Neural progenitor cell (in vitro differentiated cells): Measurements from ENCODE around the gene CAPN12. TPM values are rescaled to one million over a fixed set of nuclear protein-coding genes. Genes with fewer than 3 reads are reported as not detected.

Source experiments
- DNase-seq: peaks from one replicate; pipeline ENCODE4 v3.0.0-alpha.2; 2016; ENCODE audit warnings: low spot score
- H2AFZ ChIP-seq: fragments of 200-600 bp; sonication (generic); replicated peaks from 2 replicates; pipeline ENCODE4 v1.6.1; 2016; ENCODE audit warnings: antibody characterized with exemption
- H3F3A ChIP-seq: fragments of 200-600 bp; sonication (generic); 2 replicates; pipeline ENCODE4 v1.6.1; 2016; ENCODE audit warnings: antibody characterized with exemption, low read depth
- H3K27ac ChIP-seq: fragments of 200-600 bp; sonication (generic); 2 replicates; pipeline ENCODE4 v1.5.1; 2016; ENCODE audit warnings: mild to moderate bottlenecking
- H3K27me3 ChIP-seq: fragments of 200-600 bp; sonication (generic); 2 replicates; pipeline ENCODE4 v1.6.1; 2016; ENCODE audit warnings: mild to moderate bottlenecking, moderate library complexity
- H3K36me3 ChIP-seq: fragments of 200-600 bp; sonication (generic); 2 replicates; pipeline ENCODE4 v1.5.1; 2016
- H3K4me1 ChIP-seq: fragments of 200-600 bp; sonication (generic); 2 replicates; pipeline ENCODE4 v1.6.1; 2016; ENCODE audit warnings: mixed run types
- H3K4me2 ChIP-seq: fragments of 200-600 bp; sonication (generic); 2 replicates; pipeline ENCODE4 v1.6.1; 2016
- H3K4me3 ChIP-seq: fragments of 200-600 bp; sonication (generic); 2 replicates; pipeline ENCODE4 v1.5.1; 2016
- H3K79me2 ChIP-seq: fragments of 200-600 bp; sonication (generic); 2 replicates; pipeline ENCODE4 v1.6.1; 2016; ENCODE audit warnings: low read depth
- H3K9ac ChIP-seq: fragments of 200-600 bp; sonication (generic); 2 replicates; pipeline ENCODE4 v1.6.1; 2016
- H3K9me3 ChIP-seq: fragments of 200-600 bp; sonication (generic); 2 replicates; pipeline ENCODE4 v1.5.1; 2016; ENCODE audit warnings: low read depth
- H4K20me1 ChIP-seq: fragments of 200-600 bp; sonication (generic); 2 replicates; pipeline ENCODE4 v1.6.1; 2016; ENCODE audit warnings: low read depth
- H3K27ac Mint-ChIP-seq: 3 replicates; pipeline ENCODE4 v1.8.0; 2021; ENCODE audit warnings: mixed read lengths
- H3K27me3 Mint-ChIP-seq: 2 replicates; pipeline ENCODE4 v1.8.0; 2022; ENCODE audit warnings: low read depth, mild to moderate bottlenecking, inconsistent platforms, moderate library complexity, mixed read lengths; ENCODE audit not compliant: insufficient read depth
- H3K36me3 Mint-ChIP-seq: 3 replicates; pipeline ENCODE4 v1.8.0; 2021; ENCODE audit warnings: mixed read lengths
- H3K4me1 Mint-ChIP-seq: 3 replicates; pipeline ENCODE4 v1.8.0; 2021; ENCODE audit warnings: mixed read lengths
- H3K4me3 Mint-ChIP-seq: 3 replicates; pipeline ENCODE4 v1.8.0; 2021; ENCODE audit warnings: mild to moderate bottlenecking, moderate library complexity, mixed read lengths
- H3K9me3 Mint-ChIP-seq: 3 replicates; pipeline ENCODE4 v1.8.0; 2020; ENCODE audit warnings: mixed read lengths
- CTCF ChIP-seq: fragments of 200-600 bp; sonication (generic); IDR thresholded peaks from 2 replicates; pipeline ENCODE4 v1.5.1; 2017; ENCODE audit warnings: antibody characterized with exemption, mild to moderate bottlenecking
- EZH2 ChIP-seq: fragments of 200-600 bp; sonication (generic); IDR thresholded peaks from 2 replicates; pipeline ENCODE4 v1.6.1; 2017; ENCODE audit warnings: antibody characterized with exemption, mild to moderate bottlenecking, moderate library complexity
- EZH2phosphoT487 ChIP-seq: fragments of 200-600 bp; sonication (generic); IDR thresholded peaks from 2 replicates; pipeline ENCODE4 v1.6.1; 2017; ENCODE audit warnings: antibody characterized with exemption
- total RNA-seq: library from RNA; depleted of rRNA; stranded (reverse); fragments of >200 nt; gene quantifications from 2 replicates; pipeline ENCODE4 v1.2.3, GENCODE V29; 2015; ENCODE audit warnings: low replicate concordance

The CAPN12 gene
- total RNA-seq, 1 donor from 2014 or later: 1.0 TPM

- Mint-ChIP-seq H3K4me3 (no peak overlapping the region), H3K27me3 (no peaks in the 10 kb centered on the region), H3K4me1 (peaks cover 3% of the 10 kb centered on the region), H3K36me3 (peaks cover 4% of the 10 kb centered on the region), H3K9me3 (no peaks in the 10 kb centered on the region), H3K27ac (no peak overlapping the region)
- Histone ChIP-seq H3F3A (no peaks in the 10 kb centered on the region), H3K4me1 (no peaks in the 10 kb centered on the region), H3K27ac (no peak overlapping the region), H3K36me3 (no peaks in the 10 kb centered on the region), H3K9me3 (no peaks in the 10 kb centered on the region), H3K27me3 (no peaks in the 10 kb centered on the region), H3K9ac (no peak overlapping the region), H3K79me2 (no peaks in the 10 kb centered on the region), H3K4me2 (no peak overlapping the region), H3K4me3 (no peak overlapping the region), H2AFZ (no peak overlapping the region), H4K20me1 (no peaks in the 10 kb centered on the region)
- DNase-seq: no peak
- no peak for TF ChIP-seq EZH2
- no peak for TF ChIP-seq EZH2phosphoT487
- TF ChIP-seq CTCF: no peak
These were observed 24.3 kb downstream of the CAPN12 start for GRCh38 chr19:38719761-38720558.

DNA sequence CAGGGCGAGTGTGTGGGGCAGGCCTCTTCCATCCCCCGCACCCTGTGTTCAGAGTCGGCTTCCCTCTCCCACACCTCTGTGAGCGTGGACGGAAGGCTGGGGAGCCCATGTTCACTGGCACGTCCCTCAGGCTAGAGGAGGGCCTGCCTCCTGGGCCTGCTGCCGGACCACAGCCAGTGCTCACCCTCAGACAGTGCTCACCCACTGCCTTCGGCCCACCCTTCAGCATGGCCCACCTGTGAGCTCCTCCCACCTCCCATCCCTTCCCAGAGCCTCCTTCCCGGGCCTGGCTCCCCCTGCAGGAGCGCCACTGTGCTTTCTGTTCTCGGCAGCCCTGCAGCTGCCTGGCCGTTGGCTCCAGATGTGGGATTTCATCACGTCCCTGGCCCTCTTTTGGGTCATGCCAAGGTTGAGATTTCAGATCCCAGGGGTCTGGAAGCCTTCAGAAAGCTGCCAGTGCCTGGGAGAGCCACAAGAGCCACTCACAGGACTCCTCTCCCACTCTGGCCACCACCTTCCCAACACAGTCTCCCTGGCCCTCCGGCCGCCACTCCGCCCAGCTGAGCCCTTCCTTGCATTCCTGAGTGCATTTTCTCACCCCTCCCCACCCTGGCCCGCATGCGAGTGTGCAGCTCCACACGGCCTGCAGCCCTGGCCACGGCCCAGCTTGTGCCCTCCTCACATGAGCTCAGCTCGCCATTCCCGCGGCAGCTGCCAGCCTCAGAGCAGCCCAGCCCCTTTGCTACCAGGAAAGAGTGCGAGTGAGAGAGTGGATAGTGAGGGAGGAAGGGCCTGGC is 25.3 kb downstream of the CAPN12 start:
- Histone ChIP-seq H3K27me3 (no peaks in the 10 kb centered on the region), H3K9me3 (no peaks in the 10 kb centered on the region), H3K4me3 (no peak overlapping the region), H3K79me2 (no peaks in the 10 kb centered on the region), H2AFZ (no peak overlapping the region), H3F3A (no peaks in the 10 kb centered on the region), H3K36me3 (no peaks in the 10 kb centered on the region), H3K27ac (no peak overlapping the region), H3K4me2 (no peak overlapping the region), H4K20me1 (no peaks in the 10 kb centered on the region), H3K9ac (no peak overlapping the region), H3K4me1 (no peaks in the 10 kb centered on the region)
- H3K36me3 Mint-ChIP-seq: peaks cover 4% of the 10 kb centered on the region
- TF ChIP-seq EZH2phosphoT487 (no peak), CTCF (peak; percentile 48), EZH2 (no peak)
- H3K27me3 Mint-ChIP-seq: no peaks in the 10 kb centered on the region
- no peak overlapping the region for H3K4me3 Mint-ChIP-seq
- H3K27ac Mint-ChIP-seq: no peak overlapping the region
- no peaks in the 10 kb centered on the region for H3K9me3 Mint-ChIP-seq
- peaks cover 3% of the 10 kb centered on the region for H3K4me1 Mint-ChIP-seq
- DNase-seq: peak; percentile 44

DNA sequence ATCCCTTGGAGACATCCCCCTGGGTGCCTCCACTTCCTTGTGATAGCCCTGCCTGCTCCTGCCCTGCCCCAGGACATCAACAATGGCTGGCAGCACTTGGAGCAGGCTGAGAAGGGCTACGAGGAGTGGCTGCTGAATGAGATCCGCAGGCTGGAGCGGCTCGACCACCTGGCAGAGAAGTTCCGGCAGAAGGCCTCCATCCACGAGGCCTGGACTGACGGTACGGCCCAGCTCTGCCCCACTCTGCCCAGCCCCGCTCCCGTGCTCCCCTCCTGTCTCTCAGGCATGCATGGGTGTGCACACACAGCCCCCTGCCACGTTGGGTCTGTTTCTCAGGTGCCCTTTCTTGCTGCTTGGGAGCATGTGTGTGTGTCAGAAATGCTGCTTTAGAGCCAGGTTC is 26.4 kb downstream of the CAPN12 start:
- H2AFZ ChIP-seq: no peak overlapping the region
- H3K36me3 ChIP-seq: no peaks in the 10 kb centered on the region
- peaks cover 7% of the 10 kb centered on the region for H3K36me3 Mint-ChIP-seq
- no peak overlapping the region for H3K27ac Mint-ChIP-seq
- H3K9ac ChIP-seq: no peak overlapping the region
- no peaks in the 10 kb centered on the region for H3F3A ChIP-seq
- no peaks in the 10 kb centered on the region for H3K27me3 Mint-ChIP-seq
- H3K79me2 ChIP-seq: no peaks in the 10 kb centered on the region
- no peak overlapping the region for H3K4me3 Mint-ChIP-seq
- no peak for DNase-seq
- H3K4me3 ChIP-seq: no peak overlapping the region
- H3K4me2 ChIP-seq: no peak overlapping the region
- no peaks in the 10 kb centered on the region for H3K4me1 ChIP-seq
- no peaks in the 10 kb centered on the region for H3K9me3 ChIP-seq
- H3K4me1 Mint-ChIP-seq: peaks cover 3% of the 10 kb centered on the region
- TF ChIP-seq CTCF: no peak
- TF ChIP-seq EZH2: no peak
- no peak for TF ChIP-seq EZH2phosphoT487
- H3K9me3 Mint-ChIP-seq: no peaks in the 10 kb centered on the region
- no peaks in the 10 kb centered on the region for H3K27me3 ChIP-seq
- H3K27ac ChIP-seq: no peak overlapping the region
- H4K20me1 ChIP-seq: peaks cover 4% of the 10 kb centered on the region
